Measurements from ENCODE around the gene ZNF710.

DNA sequence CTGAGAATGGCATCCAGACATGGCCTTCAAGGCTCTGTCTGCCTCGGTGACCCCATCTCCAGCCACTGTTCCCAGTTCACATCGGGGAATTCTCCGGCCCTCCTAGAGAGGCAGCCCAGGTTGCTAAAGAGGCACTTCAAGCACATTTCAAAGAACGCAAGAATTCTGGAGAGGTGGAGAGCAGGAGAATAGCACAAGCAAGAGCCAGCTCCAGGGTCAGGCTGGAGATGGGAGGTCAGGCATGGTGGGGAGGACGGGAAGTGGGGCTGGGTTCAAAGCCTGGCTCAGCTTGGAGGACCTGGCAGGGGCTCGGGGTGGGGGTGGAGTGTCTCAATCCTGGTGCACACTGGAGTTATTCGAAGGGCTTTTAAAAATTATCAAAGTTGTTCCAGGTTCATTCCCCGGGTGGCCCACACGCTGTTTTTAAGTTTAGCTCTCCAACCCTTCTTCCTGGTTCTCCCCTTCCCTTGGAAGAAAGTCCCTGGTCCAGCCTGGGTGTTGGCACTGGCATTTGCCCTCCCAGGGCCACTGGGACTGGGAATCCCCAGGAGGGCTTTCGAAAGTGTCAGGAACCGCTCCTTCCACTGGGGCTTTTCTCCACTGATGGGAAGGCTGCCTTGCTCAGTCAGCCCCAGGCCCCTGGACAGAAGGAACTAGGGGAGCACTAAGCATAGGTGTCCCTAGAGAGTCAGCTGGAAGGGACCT lies 35.8 kb downstream of the ZNF710 start:
- TF ChIP-seq, protein P1, sequence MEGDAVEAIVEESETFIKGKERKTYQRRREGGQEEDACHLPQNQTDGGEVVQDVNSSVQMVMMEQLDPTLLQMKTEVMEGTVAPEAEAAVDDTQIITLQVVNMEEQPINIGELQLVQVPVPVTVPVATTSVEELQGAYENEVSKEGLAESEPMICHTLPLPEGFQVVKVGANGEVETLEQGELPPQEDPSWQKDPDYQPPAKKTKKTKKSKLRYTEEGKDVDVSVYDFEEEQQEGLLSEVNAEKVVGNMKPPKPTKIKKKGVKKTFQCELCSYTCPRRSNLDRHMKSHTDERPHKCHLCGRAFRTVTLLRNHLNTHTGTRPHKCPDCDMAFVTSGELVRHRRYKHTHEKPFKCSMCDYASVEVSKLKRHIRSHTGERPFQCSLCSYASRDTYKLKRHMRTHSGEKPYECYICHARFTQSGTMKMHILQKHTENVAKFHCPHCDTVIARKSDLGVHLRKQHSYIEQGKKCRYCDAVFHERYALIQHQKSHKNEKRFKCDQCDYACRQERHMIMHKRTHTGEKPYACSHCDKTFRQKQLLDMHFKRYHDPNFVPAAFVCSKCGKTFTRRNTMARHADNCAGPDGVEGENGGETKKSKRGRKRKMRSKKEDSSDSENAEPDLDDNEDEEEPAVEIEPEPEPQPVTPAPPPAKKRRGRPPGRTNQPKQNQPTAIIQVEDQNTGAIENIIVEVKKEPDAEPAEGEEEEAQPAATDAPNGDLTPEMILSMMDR (IDR thresholded peaks at IDR 0.05) = no peak
- no peak for TF ChIP-seq POLR2A (IDR thresholded peaks at IDR 0.05)
